GM23338 (cell line): Measurements from ENCODE around the gene HERC2. TPM values are rescaled to one million over a fixed set of nuclear protein-coding genes. Genes with fewer than 3 reads are reported as not detected.

ENCODE experiments used
- ATAC-seq: fragments of 200-7000 bp; cut with Tn5 transposase; 3 replicates; pipeline ENCODE4 v1.9.1; 2020
- DNase-seq: peaks from one replicate; pipeline ENCODE4 v3.0.0-alpha.2; 2015; ENCODE audit warnings: low spot score
- H2AFZ ChIP-seq: fragments of 200-600 bp; sonication (generic); 2 replicates; pipeline ENCODE4 v1.8.0; 2016; ENCODE audit warnings: antibody characterized with exemption, mild to moderate bottlenecking, moderate library complexity
- H3F3A ChIP-seq: fragments of 200-600 bp; sonication (generic); replicated peaks from 2 replicates; pipeline ENCODE4 v1.8.0; 2017; ENCODE audit warnings: antibody characterized with exemption, mixed run types, low read depth
- H3K27ac ChIP-seq: fragments of 200-600 bp; sonication (generic); 2 replicates; pipeline ENCODE4 v1.6.1; 2016; ENCODE audit warnings: low read depth
- H3K27me3 ChIP-seq: fragments of 200-600 bp; sonication (generic); 2 replicates; pipeline ENCODE4 v1.8.0; 2016; ENCODE audit warnings: mild to moderate bottlenecking, mixed run types, moderate library complexity; ENCODE audit not compliant: insufficient read depth
- H3K36me3 ChIP-seq: fragments of 200-600 bp; sonication (generic); 2 replicates; pipeline ENCODE4 v1.8.0; 2016; ENCODE audit warnings: mild to moderate bottlenecking; ENCODE audit not compliant: insufficient read depth
- H3K4me1 ChIP-seq: fragments of 200-600 bp; sonication (generic); 2 replicates; pipeline ENCODE4 v1.8.0; 2016; ENCODE audit warnings: mild to moderate bottlenecking, moderate library complexity; ENCODE audit not compliant: insufficient read depth
- H3K4me2 ChIP-seq: fragments of 200-600 bp; sonication (generic); 2 replicates; pipeline ENCODE4 v1.7.1; 2017; ENCODE audit warnings: mixed run types
- H3K4me3 ChIP-seq: fragments of 200-600 bp; sonication (generic); 2 replicates; pipeline ENCODE4 v1.6.1; 2016; ENCODE audit warnings: mixed run types
- H3K79me2 ChIP-seq: fragments of 200-600 bp; sonication (generic); replicated peaks from 2 replicates; pipeline ENCODE4 v1.8.0; 2017; ENCODE audit warnings: mild to moderate bottlenecking; ENCODE audit not compliant: insufficient read depth
- H3K9me2 ChIP-seq: fragments of 200-600 bp; sonication (generic); 2 replicates; pipeline ENCODE4 v1.8.0; 2017; ENCODE audit not compliant: insufficient read depth
- H4K20me1 ChIP-seq: fragments of 200-600 bp; sonication (generic); replicated peaks from 2 replicates; pipeline ENCODE4 v1.8.0; 2017; ENCODE audit warnings: mild to moderate bottlenecking; ENCODE audit not compliant: insufficient read depth
- H3K27ac Mint-ChIP-seq: 2 replicates; pipeline ENCODE4 v1.8.0; 2020; ENCODE audit warnings: inconsistent platforms, mild to moderate bottlenecking, moderate library complexity, mixed read lengths
- H3K27me3 Mint-ChIP-seq: 3 replicates; pipeline ENCODE4 v1.8.0; 2022; ENCODE audit warnings: low read depth, mild to moderate bottlenecking, moderate library complexity, mixed read lengths, inconsistent platforms; ENCODE audit not compliant: insufficient read depth, poor library complexity
- H3K36me3 Mint-ChIP-seq: 3 replicates; pipeline ENCODE4 v1.8.0; 2021; ENCODE audit warnings: low read depth, mild to moderate bottlenecking, inconsistent platforms, moderate library complexity, mixed read lengths
- H3K4me1 Mint-ChIP-seq: 3 replicates; pipeline ENCODE4 v1.8.0; 2020; ENCODE audit warnings: mild to moderate bottlenecking, inconsistent platforms, mixed read lengths
- H3K4me3 Mint-ChIP-seq: 3 replicates; pipeline ENCODE4 v1.8.0; 2021; ENCODE audit warnings: moderate library complexity, mild to moderate bottlenecking, inconsistent platforms, mixed read lengths
- H3K9me3 Mint-ChIP-seq: 3 replicates; pipeline ENCODE4 v1.8.0; 2020; ENCODE audit warnings: moderate library complexity, mild to moderate bottlenecking, inconsistent platforms, mixed read lengths
- CTCF ChIP-seq, 2 experiments: fragments of 200-600 bp in 1 of 2; sonication (generic) in 1 of 2; conservative IDR thresholded peaks; 2 replicates each; pipeline versions ENCODE4 v1.5.1 to v1.6.1; 2016 to 2017; ENCODE audit warnings: antibody characterized with exemption in 2 of 2, low read depth in 2 of 2, mild to moderate bottlenecking in 2 of 2, moderate library complexity in 1 of 2
- EZH2 ChIP-seq: fragments of 200-600 bp; sonication (generic); IDR thresholded peaks from one replicate; pipeline ENCODE4 v1.8.0; 2017; ENCODE audit warnings: antibody characterized with exemption, mild to moderate bottlenecking, low read depth; ENCODE audit not compliant: unreplicated experiment
- EZH2phosphoT487 ChIP-seq: fragments of 200-600 bp; sonication (generic); IDR thresholded peaks from one replicate; pipeline ENCODE4 v1.8.1; 2018; ENCODE audit warnings: antibody characterized with exemption; ENCODE audit not compliant: unreplicated experiment
- JUNB ChIP-seq: IDR thresholded peaks from one replicate; pipeline ENCODE4 v1.6.1; 2016; ENCODE audit warnings: antibody characterized with exemption; ENCODE audit not compliant: unreplicated experiment
- NANOG ChIP-seq: IDR thresholded peaks from 2 replicates; pipeline ENCODE4 v1.6.1; 2016; ENCODE audit warnings: antibody characterized with exemption, borderline replicate concordance
- POLR2AphosphoS5 ChIP-seq: IDR thresholded peaks from 2 replicates; pipeline ENCODE4 v1.6.1; 2016; ENCODE audit warnings: antibody characterized with exemption, low read depth
- REST ChIP-seq: IDR thresholded peaks from one replicate; pipeline ENCODE4 v1.6.1; 2018; ENCODE audit warnings: antibody characterized with exemption; ENCODE audit not compliant: unreplicated experiment
- ZNF114 ChIP-seq: fragments of 250-450 bp; sonication (Bioruptor Pico); IDR thresholded peaks from 2 replicates; pipeline ENCODE4 v1.5.0; 2020; ENCODE audit warnings: mild to moderate bottlenecking, moderate library complexity
- ZNF331 ChIP-seq: fragments of 250-450 bp; sonication (Bioruptor Pico); IDR thresholded peaks from 2 replicates; pipeline ENCODE4 v1.5.0; 2020; ENCODE audit warnings: low read depth, mild to moderate bottlenecking, moderate library complexity
- ZNF462 ChIP-seq: fragments of 250-450 bp; sonication (Bioruptor Pico); IDR thresholded peaks from 2 replicates; pipeline ENCODE4 v1.5.0; 2020; ENCODE audit warnings: mild to moderate bottlenecking, moderate library complexity
- polyA plus RNA-seq: library from polyadenylated mRNA; unstranded; fragments of >200 nt; fragmentation: Nextera tagmentation; extraction: Ambion mirVana; gene quantifications from 2 replicates; pipeline ENCODE4 v1.2.1, GENCODE V29; 2016
- total RNA-seq: library from RNA; depleted of rRNA; stranded (reverse); fragments of >200 nt; shearing (Covaris generic); gene quantifications from 2 replicates; pipeline ENCODE4 v1.2.3, GENCODE V29; 2014

HERC2 gene
- total and polyA plus RNA-seq, 2 experiments from 2014 or later: 71.3 to 80.7 TPM

- TF ChIP-seq ZNF462 (CRISPR knock-in tag) (no peak), JUNB (no peak), ZNF331 (CRISPR knock-in tag) (no peak), REST (no peak), POLR2AphosphoS5 (no peak), ZNF114 (no peak)
Measured at GRCh38 chr15:28167042-28167441, 154.9 kb downstream of the HERC2 start (continued).

- Mint-ChIP-seq H3K36me3 (peaks cover 89% of the 10 kb centered on the region), H3K4me3 (no peak overlapping the region), H3K9me3 (peaks cover 3% of the 10 kb centered on the region), H3K27me3 (peaks cover 8% of the 10 kb centered on the region), H3K4me1 (peaks cover 11% of the 10 kb centered on the region), H3K27ac (no peak overlapping the region)
- Histone ChIP-seq H4K20me1 (peaks cover 5% of the 10 kb centered on the region; the same call in 1 of the 2 replicates), H3K36me3 (peaks cover 47% of the 10 kb centered on the region), H3K27me3 (no peaks in the 10 kb centered on the region), H3K4me1 (no peaks in the 10 kb centered on the region), H2AFZ (no peak overlapping the region), H3K4me2 (no peak overlapping the region), H3K4me3 (no peak overlapping the region), H3K79me2 (peaks cover 5% of the 10 kb centered on the region; the same call in 1 of the 2 replicates), H3K9me2 (no peaks in the 10 kb centered on the region), H3F3A (no peaks in the 10 kb centered on the region), H3K27ac (no peak overlapping the region)
- ATAC-seq (no peak), DNase-seq (no peak)
- TF ChIP-seq NANOG: no peak
- TF ChIP-seq REST: no peak
- TF ChIP-seq CTCF (conservative IDR thresholded peaks at IDR 0.05; ENCODE audit: low read depth in 2 of 2): no peak
- TF ChIP-seq EZH2phosphoT487: no peak
- no peak for TF ChIP-seq ZNF331 (CRISPR knock-in tag)
- no peak for TF ChIP-seq EZH2
Measured at GRCh38 chr15:28165791-28166190, 156.2 kb downstream of the HERC2 start.
